Thoracic aorta (tissue), 2 donors: ENCODE measurements around the gene SHC1. TPM values are rescaled to one million over a fixed set of nuclear protein-coding genes. Genes with fewer than 3 reads are reported as not detected.

Experiments
- ATAC-seq: fragments of 150-250 bp; one replicate; pipeline ENCODE4 v1.8.0; 2017; ENCODE audit warnings: low read depth; ENCODE audit not compliant: insufficient number of reproducible peaks, low FRiP score
- DNase-seq: peaks from one replicate; pipeline ENCODE4 v3.0.0-alpha.2; 2020; ENCODE audit warnings: low spot score
- H3K27ac ChIP-seq, 2 donors: fragments of 200-600 bp; sonication (generic); 1 replicate in 1 of 2; 2 replicates in 1 of 2; pipeline ENCODE4 v1.5.1; 2016; ENCODE audit warnings: mild to moderate bottlenecking in 2 of 2, moderate library complexity in 2 of 2
- H3K27me3 ChIP-seq: fragments of 200-600 bp; sonication (generic); replicated peaks from 2 replicates; pipeline ENCODE4 v1.6.0; 2016; ENCODE audit warnings: mild to moderate bottlenecking; ENCODE audit not compliant: insufficient read depth
- H3K36me3 ChIP-seq: fragments of 200-600 bp; sonication (generic); one replicate; pipeline ENCODE4 v1.5.1; 2016
- H3K4me1 ChIP-seq, 2 donors: fragments of 200-600 bp; sonication (generic); 1 replicate in 1 of 2; 2 replicates in 1 of 2; pipeline versions ENCODE4 v1.5.1 to v1.6.0; 2016; ENCODE audit warnings: low read depth in 2 of 2, mild to moderate bottlenecking in 1 of 2; ENCODE audit not compliant: control insufficient read depth in 1 of 2
- H3K4me3 ChIP-seq: fragments of 200-600 bp; sonication (generic); 2 replicates; pipeline ENCODE4 v1.5.1; 2016; ENCODE audit warnings: mild to moderate bottlenecking
- H3K9me3 ChIP-seq: fragments of 200-600 bp; sonication (generic); 2 replicates; pipeline ENCODE4 v1.5.1; 2016
- total RNA-seq, 2 donors: library from RNA; depleted of rRNA; stranded (reverse); fragments of >200 nt; gene quantifications; one replicate each; pipeline versions ENCODE4 v1.1.0 to v1.2.3, GENCODE V29; 2016
- TF ChIP-seq, protein P1 (sequence below): fragments of 200-600 bp; sonication (generic); IDR thresholded peaks from one replicate; pipeline ENCODE4 v1.5.1; 2019; ENCODE audit warnings: antibody characterized with exemption

The SHC1 gene
- total RNA-seq, 2 donors from 2014 or later = 129 to 174 TPM

DNA sequence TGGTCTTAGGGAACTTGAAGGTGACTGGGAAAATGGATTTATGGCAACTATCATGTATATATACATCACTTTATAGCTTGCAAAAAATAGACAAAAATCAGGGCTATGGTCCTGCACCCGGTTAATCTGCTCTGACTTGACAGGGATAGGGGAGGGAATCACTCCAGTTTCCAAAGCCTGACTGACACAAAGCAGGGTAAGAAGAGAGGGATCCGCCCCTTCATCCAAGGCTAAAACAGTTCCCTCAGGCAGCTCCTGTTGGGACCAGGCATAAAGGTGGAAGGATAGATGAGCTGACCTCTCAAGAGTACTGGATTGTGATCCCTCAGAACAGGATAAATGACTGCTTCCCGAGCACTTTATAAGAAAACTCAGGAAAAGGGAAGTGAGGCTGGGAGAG, 16.0 kb downstream of the SHC1 start:
- H3K4me3 ChIP-seq = peak overlapping the region; percentile 77
- DNase-seq (no peak), ATAC-seq (no peak)
- H3K4me1 ChIP-seq = peaks cover 32 to 52% of the 10 kb centered on the region in 2 donors
- peaks cover 17% of the 10 kb centered on the region for H3K36me3 ChIP-seq
- no peaks in the 10 kb centered on the region for H3K9me3 ChIP-seq
- no peaks in the 10 kb centered on the region for H3K27me3 ChIP-seq
- TF ChIP-seq, protein P1, sequence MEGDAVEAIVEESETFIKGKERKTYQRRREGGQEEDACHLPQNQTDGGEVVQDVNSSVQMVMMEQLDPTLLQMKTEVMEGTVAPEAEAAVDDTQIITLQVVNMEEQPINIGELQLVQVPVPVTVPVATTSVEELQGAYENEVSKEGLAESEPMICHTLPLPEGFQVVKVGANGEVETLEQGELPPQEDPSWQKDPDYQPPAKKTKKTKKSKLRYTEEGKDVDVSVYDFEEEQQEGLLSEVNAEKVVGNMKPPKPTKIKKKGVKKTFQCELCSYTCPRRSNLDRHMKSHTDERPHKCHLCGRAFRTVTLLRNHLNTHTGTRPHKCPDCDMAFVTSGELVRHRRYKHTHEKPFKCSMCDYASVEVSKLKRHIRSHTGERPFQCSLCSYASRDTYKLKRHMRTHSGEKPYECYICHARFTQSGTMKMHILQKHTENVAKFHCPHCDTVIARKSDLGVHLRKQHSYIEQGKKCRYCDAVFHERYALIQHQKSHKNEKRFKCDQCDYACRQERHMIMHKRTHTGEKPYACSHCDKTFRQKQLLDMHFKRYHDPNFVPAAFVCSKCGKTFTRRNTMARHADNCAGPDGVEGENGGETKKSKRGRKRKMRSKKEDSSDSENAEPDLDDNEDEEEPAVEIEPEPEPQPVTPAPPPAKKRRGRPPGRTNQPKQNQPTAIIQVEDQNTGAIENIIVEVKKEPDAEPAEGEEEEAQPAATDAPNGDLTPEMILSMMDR = no peak
- peak overlapping the region in 1 of 2 donors; percentile 81 for H3K27ac ChIP-seq

DNA sequence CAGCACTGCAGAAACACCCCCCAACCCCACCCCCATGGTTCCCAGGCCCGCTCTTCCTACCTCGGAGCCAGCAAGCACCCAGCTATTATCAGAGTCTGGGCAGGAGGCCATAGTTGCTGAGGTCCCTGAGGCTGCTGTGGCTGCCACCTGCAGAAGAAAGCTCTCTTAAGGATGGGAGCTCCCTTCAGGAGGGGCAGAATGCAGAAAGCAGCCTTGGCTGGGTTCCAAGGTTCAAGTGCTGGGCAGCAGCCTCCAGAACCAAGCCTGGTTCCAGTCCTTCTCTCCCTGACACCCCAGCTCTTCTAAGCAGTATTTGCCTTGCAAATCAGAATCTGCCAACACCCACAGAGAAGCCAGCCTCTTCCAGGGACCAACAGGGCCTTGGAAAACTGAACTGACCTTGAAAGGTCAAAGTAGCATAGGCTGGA, 16.9 kb downstream of the SHC1 start:
- Histone ChIP-seq H3K4me3 (no peak overlapping the region), H3K36me3 (peaks cover 9% of the 10 kb centered on the region), H3K4me1 (peaks cover 32 to 52% of the 10 kb centered on the region in 2 donors), H3K27me3 (no peaks in the 10 kb centered on the region), H3K9me3 (no peaks in the 10 kb centered on the region), H3K27ac (no peak overlapping the region)
- no peak for ATAC-seq
- DNase-seq = no peak
- TF ChIP-seq, protein P1 = no peak

- TF ChIP-seq, protein P1 = no peak
- no peaks in the 10 kb centered on the region for H3K9me3 ChIP-seq
- no peak overlapping the region for H3K4me3 ChIP-seq
- H3K27me3 ChIP-seq = no peaks in the 10 kb centered on the region
- H3K4me1 ChIP-seq = peaks cover 32 to 52% of the 10 kb centered on the region in 2 donors
- peaks cover 15% of the 10 kb centered on the region for H3K36me3 ChIP-seq
- DNase-seq (no peak), ATAC-seq (no peak)
- H3K27ac ChIP-seq = no peak overlapping the region
Observed at GRCh38 chr1:154952664-154953063, 17.9 kb downstream of the SHC1 start.

- no peak for ATAC-seq
- H3K4me1 ChIP-seq = peaks cover 29 to 47% of the 10 kb centered on the region in 2 donors
- no peak overlapping the region for H3K27ac ChIP-seq
- H3K9me3 ChIP-seq = no peaks in the 10 kb centered on the region
- H3K36me3 ChIP-seq = peaks cover 20% of the 10 kb centered on the region
- DNase-seq = no peak
- TF ChIP-seq, protein P1 = no peak
- no peaks in the 10 kb centered on the region for H3K27me3 ChIP-seq
- no peak overlapping the region for H3K4me3 ChIP-seq
Observed at GRCh38 chr1:154951901-154952657, 18.5 kb downstream of the SHC1 start.

DNA sequence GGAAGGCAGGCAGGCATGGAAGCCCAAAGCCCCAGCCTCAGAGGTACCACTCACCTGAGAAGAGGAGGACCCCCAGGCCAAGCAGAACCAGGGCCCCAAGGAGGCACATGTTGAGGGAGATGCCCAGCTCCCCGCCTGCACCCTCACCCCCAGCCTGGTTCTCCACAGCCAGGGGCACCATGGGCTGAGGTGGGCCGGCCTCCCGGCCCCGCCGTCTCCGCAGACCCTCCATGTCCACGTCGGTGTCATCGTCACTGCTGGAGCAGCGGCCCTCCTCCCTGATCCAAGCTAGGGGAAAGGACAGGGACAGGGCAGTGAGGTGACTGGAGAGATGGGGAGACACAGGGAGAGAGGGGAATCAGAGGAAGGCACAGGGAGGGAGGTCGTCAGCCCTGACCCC, 22.5 kb downstream of the SHC1 start:
- DNase-seq = no peak
- H3K36me3 ChIP-seq = peaks cover 24% of the 10 kb centered on the region
- H3K9me3 ChIP-seq = no peaks in the 10 kb centered on the region
- H3K27ac ChIP-seq = no peak overlapping the region
- H3K4me3 ChIP-seq = no peak overlapping the region
- TF ChIP-seq, protein P1 = no peak
- H3K4me1 ChIP-seq = peaks cover 9 to 25% of the 10 kb centered on the region in 2 donors
- no peaks in the 10 kb centered on the region for H3K27me3 ChIP-seq
- ATAC-seq = no peak
